ENCODE data around the gene TMED5. TPM values are rescaled to one million over a fixed set of nuclear protein-coding genes. Genes with fewer than 3 reads are reported as not detected.

TMED5 gene
- total and polyA plus RNA-seq, 2 of the 4 experiments (the other 2 are of a cell fraction): 20.1 to 38.1 TPM

DNA sequence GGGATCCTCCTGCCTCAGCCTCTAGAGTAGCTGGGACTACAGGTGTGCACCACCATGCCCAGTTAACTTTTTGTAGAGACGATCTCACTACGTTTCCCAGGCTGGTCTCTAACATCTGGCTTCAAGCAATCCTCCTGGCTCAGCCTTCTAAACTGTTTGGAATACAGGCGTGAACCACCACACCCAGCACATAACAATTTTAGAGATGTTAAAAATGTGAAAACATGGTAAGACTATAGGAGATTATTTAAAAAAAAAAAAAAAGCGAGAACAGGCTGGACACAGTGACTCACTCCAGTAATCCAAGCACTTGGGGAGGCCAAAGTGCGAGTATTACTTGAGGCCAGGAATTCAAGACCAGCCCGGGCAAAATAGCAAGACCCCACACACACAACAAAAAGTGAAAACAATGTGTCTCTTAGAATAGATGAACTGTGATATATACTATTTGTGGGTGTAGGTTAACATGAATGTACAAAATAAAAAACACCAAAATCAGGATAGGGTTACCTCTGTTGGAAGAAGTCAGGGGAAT is 19.9 kb upstream of the TMED5 start:
- peaks cover 6% of the 10 kb centered on the region for H3K36me3 ChIP-seq (ENCODE audit: control insufficient read depth, insufficient read depth, low read length)
- CTCF ChIA-PET: no interaction called here
- H4K91ac ChIP-seq (ENCODE audit: insufficient read depth, low read depth, low read length): no peak overlapping the region
- no peak overlapping the region for H3K18ac ChIP-seq (ENCODE audit: low read depth, low read length)
- no peak overlapping the region for H2AK9ac ChIP-seq (replicated peaks; ENCODE audit: low read depth, low read length, poor library complexity)
- dilution Hi-C loops (cut with HindIII; ENCODE audit: low sequenced_read_pairs, unreplicated experiment) (no loop called here), intact Hi-C loops (cut with micrococcal nuclease) (no loop called here), in situ Hi-C loops (cut with MboI; ENCODE audit: low sequenced_read_pairs) (no loop called here)
- H3K9me3 ChIP-seq (ENCODE audit: control insufficient read depth, insufficient read depth, low read length): no peaks in the 10 kb centered on the region
- H2AFZ ChIP-seq (replicated peaks; ENCODE audit: low read length, poor library complexity): no peak overlapping the region
- WGBS, 2 experiments (ENCODE audit: extremely low coverage in 2 of 2, insufficient read length in 1 of 2): 100% methylated on average over 2 of the region's 6 CpGs; no CpG with 5 or more reads in 1 of the 2 experiments
- no peaks in the 10 kb centered on the region; the same call in 1 of the 2 replicates for H3K4me1 ChIP-seq (ENCODE audit: control insufficient read depth, insufficient read depth, low read length)
- H2AK5ac ChIP-seq (ENCODE audit: low read depth, low read length): no peak overlapping the region
- no peak for ATAC-seq (ENCODE audit: low read depth)
- BruUV-seq (replicated peaks): no TSS peak
- peaks cover 0 to 3% of the 10 kb centered on the region in 2 experiments; a peak in 2 of 4 replicates for H3K79me1 ChIP-seq (ENCODE audit: low read depth in 1 of 2, low read length in 2 of 2)
- no peak overlapping the region for H3K9ac ChIP-seq (ENCODE audit: low read depth, low read length)
- DNase-seq: peak; percentile 13
- no peak overlapping the region for H4K8ac ChIP-seq (ENCODE audit: low read depth in 2 of 2, low read length in 2 of 2)
- H4K20me1 ChIP-seq (ENCODE audit: insufficient read depth, low read length): no peaks in the 10 kb centered on the region
- no peak overlapping the region for H3K14ac ChIP-seq (replicated peaks; ENCODE audit: low read depth, low read length)
- TF ChIP-seq NFE2L2 (IDR thresholded peaks at IDR 0.05; ENCODE audit: low read depth, low read length) (no peak), MAZ (IDR thresholded peaks at IDR 0.05; ENCODE audit: borderline replicate concordance, low read depth, low read length) (no peak), CHD1 (IDR thresholded peaks at IDR 0.05; ENCODE audit: low read depth, low read length) (no peak), BHLHE40 (IDR thresholded peaks at IDR 0.05; ENCODE audit: low read depth, low read length) (no peak), CEBPB (IDR thresholded peaks at IDR 0.05; ENCODE audit: low read depth, low read length) (no peak), MXI1 (IDR thresholded peaks at IDR 0.05; ENCODE audit: borderline replicate concordance, low read depth, low read length) (no peak), RAD21 (IDR thresholded peaks at IDR 0.05; ENCODE audit: low read length) (no peak), RCOR1 (IDR thresholded peaks at IDR 0.05; ENCODE audit: insufficient replicate concordance, low read length) (no peak), SMC3 (IDR thresholded peaks at IDR 0.05; ENCODE audit: low read depth, low read length) (no peak), FOS (IDR thresholded peaks at IDR 0.05; ENCODE audit: low read depth, low read length) (no peak), POLR2A (IDR thresholded peaks at IDR 0.05; ENCODE audit: low read depth, low read length) (no peak)
- TF ChIP-seq, protein P1, sequence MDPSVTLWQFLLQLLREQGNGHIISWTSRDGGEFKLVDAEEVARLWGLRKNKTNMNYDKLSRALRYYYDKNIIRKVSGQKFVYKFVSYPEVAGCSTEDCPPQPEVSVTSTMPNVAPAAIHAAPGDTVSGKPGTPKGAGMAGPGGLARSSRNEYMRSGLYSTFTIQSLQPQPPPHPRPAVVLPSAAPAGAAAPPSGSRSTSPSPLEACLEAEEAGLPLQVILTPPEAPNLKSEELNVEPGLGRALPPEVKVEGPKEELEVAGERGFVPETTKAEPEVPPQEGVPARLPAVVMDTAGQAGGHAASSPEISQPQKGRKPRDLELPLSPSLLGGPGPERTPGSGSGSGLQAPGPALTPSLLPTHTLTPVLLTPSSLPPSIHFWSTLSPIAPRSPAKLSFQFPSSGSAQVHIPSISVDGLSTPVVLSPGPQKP (IDR thresholded peaks at IDR 0.05; ENCODE audit: borderline replicate concordance, low read depth, low read length): no peak
- TF ChIP-seq, protein P2, sequence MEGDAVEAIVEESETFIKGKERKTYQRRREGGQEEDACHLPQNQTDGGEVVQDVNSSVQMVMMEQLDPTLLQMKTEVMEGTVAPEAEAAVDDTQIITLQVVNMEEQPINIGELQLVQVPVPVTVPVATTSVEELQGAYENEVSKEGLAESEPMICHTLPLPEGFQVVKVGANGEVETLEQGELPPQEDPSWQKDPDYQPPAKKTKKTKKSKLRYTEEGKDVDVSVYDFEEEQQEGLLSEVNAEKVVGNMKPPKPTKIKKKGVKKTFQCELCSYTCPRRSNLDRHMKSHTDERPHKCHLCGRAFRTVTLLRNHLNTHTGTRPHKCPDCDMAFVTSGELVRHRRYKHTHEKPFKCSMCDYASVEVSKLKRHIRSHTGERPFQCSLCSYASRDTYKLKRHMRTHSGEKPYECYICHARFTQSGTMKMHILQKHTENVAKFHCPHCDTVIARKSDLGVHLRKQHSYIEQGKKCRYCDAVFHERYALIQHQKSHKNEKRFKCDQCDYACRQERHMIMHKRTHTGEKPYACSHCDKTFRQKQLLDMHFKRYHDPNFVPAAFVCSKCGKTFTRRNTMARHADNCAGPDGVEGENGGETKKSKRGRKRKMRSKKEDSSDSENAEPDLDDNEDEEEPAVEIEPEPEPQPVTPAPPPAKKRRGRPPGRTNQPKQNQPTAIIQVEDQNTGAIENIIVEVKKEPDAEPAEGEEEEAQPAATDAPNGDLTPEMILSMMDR (conservative IDR thresholded peaks at IDR 0.05; ENCODE audit: low read depth, low read length): no peak
- H3K4ac ChIP-seq (ENCODE audit: low read depth, low read length): no peak overlapping the region
- no peak overlapping the region for H3K4me2 ChIP-seq (ENCODE audit: low read depth, low read length)
- no peak overlapping the region for H2BK120ac ChIP-seq (ENCODE audit: low read depth, low read length)
- no peak overlapping the region for H2BK15ac ChIP-seq (ENCODE audit: low read depth, low read length)
- H3K27me3 ChIP-seq (ENCODE audit: control insufficient read depth, insufficient read depth, low read length): no peaks in the 10 kb centered on the region
- H2BK20ac ChIP-seq (ENCODE audit: low read depth, low read length): no peak overlapping the region
- H3K27ac ChIP-seq (ENCODE audit: insufficient read depth, low read length): no peak overlapping the region
- POLR2A ChIA-PET (ENCODE audit: unreplicated experiment): no interaction called here
- H3K23ac ChIP-seq (ENCODE audit: low read depth, low read length): no peak overlapping the region
- H3K56ac ChIP-seq (ENCODE audit: extremely low read depth, insufficient read depth, low read length): no peak overlapping the region
- no peak overlapping the region for H2BK5ac ChIP-seq (ENCODE audit: low read depth, low read length, poor library complexity, severe bottlenecking)
- H3K9me1 ChIP-seq (ENCODE audit: insufficient read depth, low read length): peaks cover 12% of the 10 kb centered on the region
- H4K5ac ChIP-seq (ENCODE audit: low read depth, low read length): no peak overlapping the region
- no peak overlapping the region for H3K4me3 ChIP-seq (ENCODE audit: insufficient read depth, low read depth, low read length)

Data from IMR-90 (cell line).